SK-N-MC (cell line): Measurements from ENCODE around the gene PAM16.

Experiments used
- DNase-seq: peaks from one replicate; pipeline ENCODE4 v3.0.0-alpha.2; 2011; ENCODE audit warnings: low read depth, low spot score
- H3K27ac ChIP-seq: fragments of 200-600 bp; sonication (generic); 2 replicates; pipeline ENCODE4 v1.5.1; 2016; ENCODE audit warnings: mixed run types
- H3K36me3 ChIP-seq: fragments of 200-600 bp; sonication (generic); 2 replicates; pipeline ENCODE4 v1.6.1; 2017; ENCODE audit warnings: antibody characterized with exemption, low read length, mixed read lengths; ENCODE audit not compliant: insufficient read depth
- H3K4me3 ChIP-seq: fragments of 200-600 bp; sonication (generic); 2 replicates; pipeline ENCODE4 v1.5.1; 2016
- H3K9ac ChIP-seq: fragments of 200-600 bp; sonication (generic); 2 replicates; pipeline ENCODE4 v1.8.0; 2017; ENCODE audit warnings: mixed run types, mixed read lengths; ENCODE audit not compliant: insufficient read length
- H3K9me3 ChIP-seq: fragments of 200-600 bp; sonication (generic); 2 replicates; pipeline ENCODE4 v1.6.1; 2017; ENCODE audit warnings: low read depth, mild to moderate bottlenecking, antibody characterized with exemption, low read length, moderate library complexity, mixed read lengths
- EZH2 ChIP-seq: fragments of 200-600 bp; sonication (generic); IDR thresholded peaks from one replicate; pipeline ENCODE4 v1.6.1; 2017; ENCODE audit warnings: antibody characterized with exemption
- FOXP2 ChIP-seq: optimal IDR thresholded peaks from 2 replicates; pipeline ENCODE3; 2011; ENCODE audit warnings: mild to moderate bottlenecking, moderate library complexity; ENCODE audit not compliant: insufficient read depth; ENCODE audit errors: extremely low read length, control extremely low read depth
- POLR2AphosphoS5 ChIP-seq: IDR thresholded peaks from 2 replicates; pipeline ENCODE4 v1.6.1; 2012; ENCODE audit warnings: mild to moderate bottlenecking, low read depth, low read length, borderline replicate concordance

The PAM16 gene

GRCh38 chr16:4324492-4325252 is 26.4 kb downstream of the PAM16 start:
- no peak for DNase-seq
- Histone ChIP-seq H3K9ac (no peak overlapping the region), H3K27ac (no peak overlapping the region), H3K9me3 (no peaks in the 10 kb centered on the region), H3K4me3 (no peak overlapping the region), H3K36me3 (no peaks in the 10 kb centered on the region)
- TF ChIP-seq FOXP2 (no peak), POLR2AphosphoS5 (no peak), EZH2 (no peak)

- no peak for TF ChIP-seq FOXP2
- no peak for TF ChIP-seq EZH2
- no peak for TF ChIP-seq POLR2AphosphoS5
- no peak overlapping the region for H3K4me3 ChIP-seq
These were observed 27.2 kb downstream of the PAM16 start for GRCh38 chr16:4323845-4324488.

GRCh38 chr16:4323071-4323844 is 27.9 kb downstream of the PAM16 start:
- Histone ChIP-seq H3K36me3 (no peaks in the 10 kb centered on the region), H3K9me3 (no peaks in the 10 kb centered on the region), H3K4me3 (no peak overlapping the region), H3K27ac (no peak overlapping the region), H3K9ac (no peak overlapping the region)
- no peak for DNase-seq
- TF ChIP-seq EZH2 (no peak), FOXP2 (no peak), POLR2AphosphoS5 (no peak)

More at GRCh38 chr16:4323845-4324488, 27.2 kb downstream of the PAM16 start:
- no peaks in the 10 kb centered on the region for H3K9me3 ChIP-seq
- no peak for DNase-seq
- no peak overlapping the region for H3K9ac ChIP-seq
- H3K36me3 ChIP-seq: no peaks in the 10 kb centered on the region
- no peak overlapping the region for H3K27ac ChIP-seq

- TF ChIP-seq POLR2AphosphoS5 (no peak), FOXP2 (no peak), EZH2 (no peak)
- no peak overlapping the region for H3K4me3 ChIP-seq
- H3K9ac ChIP-seq: no peak overlapping the region
- H3K9me3 ChIP-seq: no peaks in the 10 kb centered on the region
- H3K27ac ChIP-seq: no peak overlapping the region
- no peaks in the 10 kb centered on the region for H3K36me3 ChIP-seq
- DNase-seq: no peak
These were observed 28.7 kb downstream of the PAM16 start for GRCh38 chr16:4322121-4323052.

- H3K9ac ChIP-seq: no peak overlapping the region
- H3K9me3 ChIP-seq: no peaks in the 10 kb centered on the region
- DNase-seq: no peak
- no peaks in the 10 kb centered on the region for H3K36me3 ChIP-seq
- no peak for TF ChIP-seq FOXP2
- TF ChIP-seq POLR2AphosphoS5: no peak
- TF ChIP-seq EZH2: no peak
- no peak overlapping the region for H3K4me3 ChIP-seq
- no peak overlapping the region for H3K27ac ChIP-seq
These were observed 29.6 kb downstream of the PAM16 start for GRCh38 chr16:4321286-4322120.

GRCh38 chr16:4320571-4321137 is 30.5 kb downstream of the PAM16 start:
- no peak for TF ChIP-seq FOXP2
- TF ChIP-seq POLR2AphosphoS5: no peak
- TF ChIP-seq EZH2: no peak
- Histone ChIP-seq H3K36me3 (no peaks in the 10 kb centered on the region), H3K4me3 (no peak overlapping the region), H3K27ac (no peak overlapping the region), H3K9ac (no peak overlapping the region), H3K9me3 (no peaks in the 10 kb centered on the region)
- no peak for DNase-seq

- TF ChIP-seq POLR2AphosphoS5: no peak
- Histone ChIP-seq H3K27ac (no peak overlapping the region), H3K4me3 (no peak overlapping the region), H3K9ac (no peak overlapping the region), H3K36me3 (no peaks in the 10 kb centered on the region), H3K9me3 (no peaks in the 10 kb centered on the region)
- no peak for DNase-seq
These were observed 31.4 kb downstream of the PAM16 start for GRCh38 chr16:4319454-4320421.
